Heart right ventricle (tissue), 16 donors: ENCODE measurements around the gene YKT6. TPM values are rescaled to one million over a fixed set of nuclear protein-coding genes. Genes with fewer than 3 reads are reported as not detected.
A peak's percentile ranks its signal among the peaks of the same experiment; 100 is the strongest.

ENCODE experiments used
- ATAC-seq, 8 donors: fragments of 200-7000 bp; cut with Tn5 transposase; one replicate each; pipeline ENCODE4 v1.9.1; 2020; ENCODE audit warnings: mild to moderate bottlenecking in 8 of 8, moderate library complexity in 8 of 8, moderate number of reproducible peaks in 1 of 8
- DNase-seq, 2 donors: peaks; one replicate each; pipeline ENCODE4 v3.0.0-alpha.2; 2020
- H3K27ac ChIP-seq, 10 donors: fragments of 200-600 bp; sonication (generic) in 2 of 10; one replicate each; pipeline versions ENCODE4 v1.5.0 to v1.8.0; 2020 to 2022; ENCODE audit warnings: mild to moderate bottlenecking in 3 of 10
- H3K27me3 ChIP-seq, 7 donors: fragments of 200-600 bp; one replicate each; pipeline ENCODE4 v1.8.0; 2021 to 2022; ENCODE audit warnings: mild to moderate bottlenecking in 2 of 7
- H3K36me3 ChIP-seq, 9 donors: fragments of 200-600 bp; sonication (generic) in 1 of 9; one replicate each; pipeline versions ENCODE4 v1.5.0 to v1.8.0; 2020 to 2022; ENCODE audit warnings: mild to moderate bottlenecking in 2 of 9
- H3K4me1 ChIP-seq, 9 donors: fragments of 200-600 bp; sonication (generic) in 1 of 9; one replicate each; pipeline versions ENCODE4 v1.5.0 to v1.8.0; 2020 to 2022; ENCODE audit warnings: mild to moderate bottlenecking in 4 of 9
- H3K4me3 ChIP-seq, 10 donors: fragments of 200-600 bp; sonication (generic) in 2 of 10; one replicate each; pipeline versions ENCODE4 v1.5.0 to v1.8.0; 2020 to 2022; ENCODE audit warnings: mild to moderate bottlenecking in 7 of 10, moderate library complexity in 2 of 10
- H3K9me3 ChIP-seq, 11 donors: fragments of 200-600 bp in 10 of 11; sonication (generic) in 2 of 11; one replicate each; pipeline versions ENCODE4 v1.5.0 to v1.8.0; 2013 to 2022; ENCODE audit warnings: mild to moderate bottlenecking in 2 of 11, control low read depth in 1 of 11, moderate library complexity in 1 of 11
- CTCF ChIP-seq, 9 donors: fragments of 200-600 bp; sonication (generic) in 2 of 9; IDR thresholded peaks; one replicate each; pipeline versions ENCODE4 v1.5.0 to v1.8.0; 2021 to 2022; ENCODE audit warnings: antibody characterized with exemption in 9 of 9, mild to moderate bottlenecking in 5 of 9, moderate library complexity in 1 of 9
- WGBS, 2 donors: extraction: QIAGEN DNeasy Blood & Tissue Kit; methylation state at CpG; one replicate each; pipeline ENCODE4 v1.1.7; 2013; ENCODE audit warnings: inconsistent platforms in 1 of 2; 5-methylcytosine and 5-hydroxymethylcytosine counted together
- intact Hi-C, 10 donors: fragments of 100-400 bp; cut with DNase I; formaldehyde crosslinking; loops; one replicate each; pipeline versions ENCODE4 v1.11.1 to v1.14.2; 2022
- polyA plus RNA-seq, 2 donors: library from polyadenylated mRNA; stranded (reverse); fragments of 200-250 nt; gene quantifications; one replicate each; pipeline ENCODE4 v1.2.3, GENCODE V29; 2013
- total RNA-seq, 10 donors: library from RNA; stranded (reverse); fragmentation: NEBNext Ultra II Directional in 3 of 10; extraction: Animal tissue kit (Norgen Biotek cat#: 25700) in 3 of 10; gene quantifications; one replicate each; pipeline versions ENCODE4 v1.2.1 to v1.2.4, GENCODE V29; 2021 to 2023
- donor health status: Arrhythmogenic right ventricular cardiomyopathy.
- donor health status: ischemic (EF 13 %, LVEDD 7.1; RV severe dilation, severe dysfunction).
- donor health status: healthy with polysubstance abuse.
- donor health status: DM: no; HTN: yes; CAD: no.
- donor health status: DM: no; HTN: no; CAD: no.
- donor health status: ischemic (EF 25% LVEDD 6.9; RV normal size, moderate dysfunction).
- donor health status: ischemic (EF 25% LVEDD 5.7; RV mildly dilated, moderate dysfunction).
- donor health status: healthy.
- donor health status: DM: yes; HTN: yes; CAD: no.
- donor health status: Ischemic cardiomyopathy.
- donor health status: ischemic (EF 35%, LVEDD 5.7; RV mildly dilated, moderate dysfunction).
- donor health status: nonischemic (EF 11% LVEDD 7.7; RV severe dilation, severe dysfunction).
- donor health status: DM: yes; HTN: yes; CAD: no.
- donor health status: PGD.
- donor health status: ischemic (EF 29% LVEDD 5.4; RV normal size, mild dysfunction).
- donor health status: nonischemic (EF 23%, LVEDD 6.1; RV moderate dilation, normal function).

Gene YKT6
- total and polyA plus RNA-seq, 12 donors = 27.7 to 79.6 (median 47.7) TPM

GRCh38 chr7:44224080-44224973 is 23.5 kb downstream of the YKT6 start:
- Histone ChIP-seq H3K4me1 (no peaks in the 10 kb centered on the region), H3K27ac (no peak overlapping the region), H3K9me3 (no peaks in the 10 kb centered on the region), H3K36me3 (peaks cover 0 to 9% (median 0%) of the 10 kb centered on the region in 9 donors), H3K27me3 (peaks cover 0 to 16% (median 11%) of the 10 kb centered on the region in 7 donors), H3K4me3 (no peak overlapping the region)
- ATAC-seq = no peak
- WGBS, 2 donors = 69 to 71% methylated on average over 18 of the region's 18 CpGs
- DNase-seq = peak in 1 of 2 donors; percentile 6
- no peak for TF ChIP-seq CTCF (IDR thresholded peaks at IDR 0.05)
- intact Hi-C loops = no loop called here

DNA sequence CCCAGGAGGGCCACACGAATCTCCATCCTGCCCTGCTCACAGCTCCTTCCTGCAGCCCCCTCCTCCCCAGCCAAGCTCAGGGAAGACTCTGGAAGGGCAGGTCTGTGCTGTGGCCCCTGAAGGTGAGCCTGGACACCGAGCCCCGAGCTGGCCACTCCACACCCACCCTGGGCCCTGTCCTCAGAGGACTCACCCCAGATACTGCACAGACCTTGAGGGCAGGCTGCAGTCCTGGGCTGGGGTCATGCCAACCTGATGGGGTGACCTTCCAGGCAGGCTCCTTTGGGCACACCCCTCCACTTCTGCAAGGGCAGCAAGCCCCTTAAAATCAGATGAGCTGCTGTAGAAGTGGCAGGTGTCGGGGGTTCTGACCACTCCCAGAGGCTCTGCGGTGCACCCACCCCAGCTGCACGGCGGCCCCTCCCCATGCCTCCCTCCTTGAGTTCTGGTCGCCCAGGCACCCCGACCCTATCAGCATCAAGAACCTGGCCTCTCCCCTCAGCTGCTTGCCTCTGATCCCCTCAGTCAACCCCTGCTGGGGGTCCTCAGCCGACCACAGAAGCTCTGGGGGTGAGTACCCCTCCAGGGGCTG is 24.3 kb downstream of the YKT6 start:
- Histone ChIP-seq H3K27me3 (peaks cover 0 to 16% (median 11%) of the 10 kb centered on the region in 7 donors), H3K4me1 (no peaks in the 10 kb centered on the region), H3K27ac (no peak overlapping the region), H3K9me3 (no peaks in the 10 kb centered on the region), H3K4me3 (no peak overlapping the region), H3K36me3 (peaks cover 0 to 9% (median 0%) of the 10 kb centered on the region in 9 donors)
- no peak for TF ChIP-seq CTCF (IDR thresholded peaks at IDR 0.05)
- peak in 1 of 2 donors; percentile 9 for DNase-seq
- no peak for ATAC-seq
- 68 to 77% methylated on average over 10 of the region's 10 CpGs for WGBS, 2 donors
- intact Hi-C loops = no loop called here

- no peaks in the 10 kb centered on the region for H3K4me1 ChIP-seq
- TF ChIP-seq CTCF (IDR thresholded peaks at IDR 0.05) = no peak
- no peak overlapping the region for H3K27ac ChIP-seq
- no peak overlapping the region for H3K4me3 ChIP-seq
- no peaks in the 10 kb centered on the region for H3K9me3 ChIP-seq
- ATAC-seq = no peak
- peaks cover 0 to 9% (median 0%) of the 10 kb centered on the region in 9 donors for H3K36me3 ChIP-seq
- WGBS, 2 donors = 66 to 73% methylated on average over 26 of the region's 26 CpGs
- intact Hi-C loops = no loop called here
- peak in 1 of 2 donors; percentile 4 for DNase-seq
- peaks cover 0 to 16% (median 11%) of the 10 kb centered on the region in 7 donors for H3K27me3 ChIP-seq
Observed at GRCh38 chr7:44225566-44226395, 25.0 kb downstream of the YKT6 start.

DNA sequence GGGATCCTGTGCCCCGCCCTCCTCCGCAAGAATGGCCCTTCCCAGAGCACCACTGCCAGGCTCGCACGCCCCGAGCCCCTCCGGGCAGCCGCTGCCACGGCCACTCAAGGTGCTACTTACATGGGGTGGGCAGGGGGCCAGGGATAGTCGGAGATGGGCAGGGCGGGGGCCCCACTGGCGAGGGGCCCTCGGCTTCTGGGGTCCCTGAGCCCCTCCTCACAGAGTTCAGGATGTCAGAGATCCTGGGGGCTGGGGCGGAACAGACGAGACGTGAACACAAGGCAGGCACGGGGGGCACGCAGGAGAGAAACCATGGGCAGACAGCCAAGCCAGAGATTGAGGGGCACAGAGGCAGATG is 25.6 kb downstream of the YKT6 start:
- no peaks in the 10 kb centered on the region for H3K4me1 ChIP-seq
- WGBS, 2 donors = 70 to 71% methylated on average over 17 of the region's 17 CpGs
- H3K27ac ChIP-seq = no peak overlapping the region
- no peaks in the 10 kb centered on the region for H3K9me3 ChIP-seq
- ATAC-seq (no peak), DNase-seq (peak in 1 of 2 donors; percentile 4)
- H3K4me3 ChIP-seq = no peak overlapping the region
- H3K36me3 ChIP-seq = peaks cover 0 to 9% (median 0%) of the 10 kb centered on the region in 9 donors
- intact Hi-C loops = no loop called here
- no peak for TF ChIP-seq CTCF (IDR thresholded peaks at IDR 0.05)
- peaks cover 0 to 16% (median 11%) of the 10 kb centered on the region in 7 donors for H3K27me3 ChIP-seq
